ENCODE data around the gene BAZ2B. TPM values are rescaled to one million over a fixed set of nuclear protein-coding genes. Genes with fewer than 3 reads are reported as not detected.
A peak's percentile ranks its signal among the peaks of the same experiment; 100 is the strongest.

Gene BAZ2B
- total and polyA plus RNA-seq, 2 of the 13 experiments (the other 11 are each of a cell fraction or from before 2014, with no cell fraction given): 14.0 to 15.1 TPM

DNA sequence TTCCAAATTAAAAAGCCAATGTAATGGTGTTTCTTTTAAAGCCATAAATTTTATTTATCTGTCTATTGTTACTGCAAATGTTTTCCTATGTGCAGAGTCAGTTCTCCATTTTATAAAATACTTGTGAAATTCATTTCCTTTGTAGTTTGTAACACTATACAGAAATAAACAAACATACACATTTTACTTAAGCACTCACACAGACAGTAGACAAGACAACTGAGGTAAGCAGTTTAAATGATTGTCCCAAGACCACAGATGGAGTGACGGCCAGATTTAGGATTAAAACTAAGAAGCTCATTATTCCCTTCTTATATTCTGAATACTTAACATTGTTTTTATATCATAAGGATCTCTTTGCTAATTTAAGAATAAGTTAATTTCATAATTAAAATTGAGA is 100.9 kb downstream of the BAZ2B start:
- Histone ChIP-seq H3K9me3 (ENCODE audit: low read length) (no peaks in the 10 kb centered on the region), H3K27me3 (ENCODE audit: control insufficient read depth in 1 of 2, insufficient read depth in 2 of 2, low read length in 2 of 2) (no peaks in the 10 kb centered on the region), H3K9ac (ENCODE audit: insufficient read depth, low read depth, low read length) (no peak overlapping the region), H4K20me1 (ENCODE audit: insufficient read depth, low read length) (no peaks in the 10 kb centered on the region), H3K4me1 (ENCODE audit: insufficient read depth, low read length) (peaks cover 7% of the 10 kb centered on the region), H2AFZ (ENCODE audit: low read length) (no peak overlapping the region), H3K79me2 (ENCODE audit: insufficient read depth, low read length) (no peaks in the 10 kb centered on the region), H3K4me2 (ENCODE audit: low read depth, low read length) (peak overlapping the region; percentile 72), H3K4me3 (replicated peaks in 1 of 3; ENCODE audit: insufficient read depth in 1 of 3, low read depth in 2 of 3, low read length in 3 of 3) (peak overlapping the region in 2 of 3 experiments; percentile 53 to 54; a peak in 3 of 6 replicates), H3K27ac (ENCODE audit: extremely low read length, insufficient read depth, low read length) (no peak overlapping the region), H3K36me3 (replicated peaks in 1 of 2; ENCODE audit: control insufficient read depth in 1 of 2, insufficient read depth in 2 of 2, low read length in 2 of 2) (no peaks in the 10 kb centered on the region)
- TF ChIP-seq, protein P1, sequence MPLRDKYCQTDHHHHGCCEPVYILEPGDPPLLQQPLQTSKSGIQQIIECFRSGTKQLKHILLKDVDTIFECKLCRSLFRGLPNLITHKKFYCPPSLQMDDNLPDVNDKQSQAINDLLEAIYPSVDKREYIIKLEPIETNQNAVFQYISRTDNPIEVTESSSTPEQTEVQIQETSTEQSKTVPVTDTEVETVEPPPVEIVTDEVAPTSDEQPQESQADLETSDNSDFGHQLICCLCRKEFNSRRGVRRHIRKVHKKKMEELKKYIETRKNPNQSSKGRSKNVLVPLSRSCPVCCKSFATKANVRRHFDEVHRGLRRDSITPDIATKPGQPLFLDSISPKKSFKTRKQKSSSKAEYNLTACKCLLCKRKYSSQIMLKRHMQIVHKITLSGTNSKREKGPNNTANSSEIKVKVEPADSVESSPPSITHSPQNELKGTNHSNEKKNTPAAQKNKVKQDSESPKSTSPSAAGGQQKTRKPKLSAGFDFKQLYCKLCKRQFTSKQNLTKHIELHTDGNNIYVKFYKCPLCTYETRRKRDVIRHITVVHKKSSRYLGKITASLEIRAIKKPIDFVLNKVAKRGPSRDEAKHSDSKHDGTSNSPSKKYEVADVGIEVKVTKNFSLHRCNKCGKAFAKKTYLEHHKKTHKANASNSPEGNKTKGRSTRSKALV (CRISPR knock-in tag; IDR thresholded peaks at IDR 0.05): no peak
- no peak for TF ChIP-seq CHCHD3 (CRISPR knock-in tag; IDR thresholded peaks at IDR 0.05)
- no peak for TF ChIP-seq PHF8 (CRISPR knock-in tag; IDR thresholded peaks at IDR 0.05)
- TF ChIP-seq RBM39 (IDR thresholded peaks at IDR 0.05; ENCODE audit: low read depth, low read length, poor library complexity, severe bottlenecking): no peak
- TF ChIP-seq POLR2AphosphoS5 (IDR thresholded peaks at IDR 0.05; ENCODE audit: low read depth, low read length): no peak
- TF ChIP-seq ZMYM3 (CRISPR knock-in tag; IDR thresholded peaks at IDR 0.05): no peak
- TF ChIP-seq ZNF83 (CRISPR knock-in tag; IDR thresholded peaks at IDR 0.05; ENCODE audit: borderline replicate concordance): no peak
- no peak for TF ChIP-seq ARNT2 (CRISPR knock-in tag; IDR thresholded peaks at IDR 0.05; ENCODE audit: low read depth)
- no peak for TF ChIP-seq NFIC (IDR thresholded peaks at IDR 0.05; ENCODE audit: low read length)
- TF ChIP-seq, protein P2, sequence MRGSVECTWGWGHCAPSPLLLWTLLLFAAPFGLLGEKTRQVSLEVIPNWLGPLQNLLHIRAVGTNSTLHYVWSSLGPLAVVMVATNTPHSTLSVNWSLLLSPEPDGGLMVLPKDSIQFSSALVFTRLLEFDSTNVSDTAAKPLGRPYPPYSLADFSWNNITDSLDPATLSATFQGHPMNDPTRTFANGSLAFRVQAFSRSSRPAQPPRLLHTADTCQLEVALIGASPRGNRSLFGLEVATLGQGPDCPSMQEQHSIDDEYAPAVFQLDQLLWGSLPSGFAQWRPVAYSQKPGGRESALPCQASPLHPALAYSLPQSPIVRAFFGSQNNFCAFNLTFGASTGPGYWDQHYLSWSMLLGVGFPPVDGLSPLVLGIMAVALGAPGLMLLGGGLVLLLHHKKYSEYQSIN (CRISPR knock-in tag; IDR thresholded peaks at IDR 0.05; ENCODE audit: borderline replicate concordance): no peak
- TF ChIP-seq HNRNPUL1 (IDR thresholded peaks at IDR 0.05; ENCODE audit: low read depth, low read length): no peak
- in situ Hi-C loops (cut with HindIII; ENCODE audit: extremely low pct_ligation_motif_present, low pct_unique_long_range_greater_than_20kb): no loop called here
- POLR2A ChIA-PET: interaction anchor here (1.4 kb wide), 1 partner anchor 100 kb away, joined by 5 read pairs; no protein-coding TSS in a partner anchor
- intact Hi-C loops (cut with micrococcal nuclease; ENCODE audit: unreplicated experiment): no loop called here
- 97% methylated on average over 1 of the region's 1 CpG for WGBS (ENCODE audit: low lambda C conversion rate)
- BruUV-seq (replicated peaks): no TSS peak
- FAIRE-seq: no peak
- DNase-seq (ENCODE audit: low spot score): no peak
- CTCF ChIA-PET (ENCODE audit: low intra/inter-chr PET ratio, low total read pairs): no interaction called here
- ATAC-seq: no peak
